ENCODE data around the gene NOS1AP.

The NOS1AP gene

DNA sequence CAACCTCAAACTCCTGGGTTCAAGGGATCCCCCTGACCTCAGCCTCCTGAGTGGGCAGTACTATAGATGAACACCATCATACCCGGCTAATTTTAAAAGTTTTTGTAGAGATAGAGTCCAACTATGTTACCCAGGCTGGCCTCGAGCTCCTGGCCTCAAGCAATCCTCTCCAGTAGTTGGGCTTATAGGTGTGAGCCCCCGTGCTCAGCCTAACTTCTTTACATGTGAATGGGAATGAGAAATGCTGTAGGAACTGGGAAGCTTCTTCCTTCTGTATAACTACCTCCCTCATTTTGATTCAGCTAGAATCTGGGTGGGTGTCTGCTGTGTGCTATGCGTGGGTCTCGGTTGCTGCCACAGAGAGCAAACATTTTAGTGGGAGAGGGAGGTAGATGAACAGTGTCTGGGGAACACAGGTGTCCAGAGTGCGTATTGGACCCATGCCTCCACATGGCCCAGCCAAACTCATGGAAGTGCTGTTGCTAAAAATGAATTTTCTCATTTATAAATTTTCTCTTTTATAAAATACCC lies 150.6 kb downstream of the NOS1AP start:
- DNase-seq (ENCODE audit: low read depth): no peak

DNA sequence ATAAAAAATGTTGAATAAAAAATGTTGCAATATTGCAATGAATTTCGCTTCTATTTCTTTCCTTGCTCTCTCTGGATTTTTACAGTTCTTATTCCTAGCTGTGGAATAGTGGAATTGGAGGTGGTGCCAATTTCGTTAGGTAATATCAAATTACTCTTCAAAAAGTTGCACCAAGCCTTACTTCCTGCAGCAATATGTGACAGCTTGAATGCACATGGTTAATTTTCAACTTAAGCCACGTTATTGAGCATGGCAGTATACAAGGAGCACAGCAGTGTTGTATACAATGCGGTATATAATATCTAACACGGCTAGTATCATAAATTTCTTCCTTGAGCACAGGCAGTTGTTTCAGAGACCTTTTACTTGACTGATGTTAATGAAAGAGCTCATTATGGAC lies 152.5 kb downstream of the NOS1AP start:
- DNase-seq (ENCODE audit: low read depth): no peak

DNA sequence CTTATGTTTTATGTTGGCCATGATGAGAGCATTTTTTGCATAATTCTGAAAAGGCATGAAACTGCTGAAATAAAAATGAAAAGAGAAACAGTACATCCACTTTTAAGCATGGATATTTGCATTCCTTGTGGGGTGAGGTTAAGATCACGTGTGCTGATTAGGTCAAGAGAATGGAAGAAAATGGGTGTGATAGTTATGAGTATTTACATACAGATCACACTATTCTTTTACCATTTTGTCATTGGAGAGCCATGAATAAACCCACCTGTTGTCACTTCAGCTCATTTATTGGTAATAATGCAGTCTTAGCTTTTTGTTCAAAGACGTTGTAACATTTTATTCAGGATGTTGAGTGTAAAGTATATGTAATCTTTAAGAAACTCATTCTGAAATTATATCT lies 153.2 kb downstream of the NOS1AP start:
- no peak for DNase-seq (ENCODE audit: low read depth)

DNA sequence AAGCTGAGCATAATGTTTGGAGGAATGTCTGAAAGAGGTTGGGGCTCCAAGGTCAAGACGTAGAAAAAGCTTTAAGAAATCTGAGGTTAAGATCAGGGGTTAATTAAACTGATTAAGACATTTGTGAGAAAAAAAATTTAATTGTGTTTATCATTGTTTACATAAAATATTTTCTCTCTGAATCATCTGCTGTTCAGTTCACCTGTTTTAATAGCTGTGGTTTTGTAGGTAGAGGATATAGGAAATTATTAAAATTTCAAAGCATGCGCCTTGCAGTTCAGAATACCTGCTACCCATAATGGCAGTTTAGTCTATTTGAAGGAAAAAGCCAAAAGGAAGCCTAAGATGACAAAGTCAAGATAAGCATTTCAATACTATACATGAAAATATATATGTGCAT lies 154.0 kb downstream of the NOS1AP start:
- DNase-seq (ENCODE audit: low read depth): no peak

DNA sequence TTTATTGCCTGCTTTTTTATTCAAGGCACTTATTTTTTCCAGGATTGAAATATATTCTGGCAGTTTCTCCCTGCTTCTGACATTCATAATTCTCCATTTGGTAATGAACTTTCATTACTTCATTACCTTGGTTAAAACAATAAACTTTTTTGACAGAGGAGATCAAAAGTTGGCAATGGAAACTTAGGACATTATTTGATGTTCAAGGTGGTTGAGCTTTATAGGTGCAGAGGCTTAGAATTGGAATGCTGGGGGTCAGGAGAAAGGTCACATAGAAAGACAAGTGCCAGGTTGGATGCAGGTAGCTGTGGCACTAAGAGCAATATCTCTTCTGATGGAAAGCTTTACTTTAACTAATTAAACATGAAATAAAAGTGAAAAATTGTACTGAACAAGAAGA lies 154.8 kb downstream of the NOS1AP start:
- no peak for DNase-seq (ENCODE audit: low read depth)

DNA sequence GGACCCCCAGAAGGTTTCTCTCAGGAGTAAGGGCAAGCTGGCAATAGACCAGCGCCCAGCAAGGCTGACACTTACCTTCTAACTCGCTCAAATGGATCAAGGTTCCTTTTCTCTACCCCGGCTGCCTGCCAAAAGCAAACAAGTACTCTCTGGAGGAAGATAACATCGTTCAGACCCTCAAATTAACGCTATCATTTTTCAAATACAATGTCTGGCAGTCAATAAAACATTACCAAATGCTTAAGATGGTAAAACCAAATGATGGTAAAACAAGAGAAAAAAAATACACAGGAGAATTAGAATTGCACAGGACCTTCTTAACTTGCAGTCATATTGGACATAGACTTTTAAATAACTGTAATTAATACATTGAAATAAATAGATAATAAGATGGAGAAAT lies 159.1 kb downstream of the NOS1AP start:
- DNase-seq (ENCODE audit: low read depth): no peak

DNA sequence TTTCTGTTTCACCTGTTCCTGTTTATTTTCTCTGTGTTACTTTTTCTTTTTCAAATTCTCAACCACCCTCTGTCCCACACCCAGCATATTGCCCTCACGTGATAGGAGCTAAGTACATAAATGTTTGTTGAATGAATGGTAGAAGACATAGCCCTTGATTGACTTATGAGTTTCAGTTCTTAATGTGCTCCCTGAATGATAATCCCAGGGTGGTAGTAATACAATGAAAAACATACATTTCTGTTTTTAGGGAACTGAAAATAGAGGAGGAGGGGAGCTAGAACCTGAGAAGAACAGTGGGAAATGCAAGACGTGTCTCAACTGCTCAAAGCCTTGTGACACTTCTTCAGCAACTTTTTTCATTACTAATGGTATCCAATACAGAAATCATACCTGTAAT lies 160.1 kb downstream of the NOS1AP start:
- DNase-seq (ENCODE audit: low read depth): no peak

DNA sequence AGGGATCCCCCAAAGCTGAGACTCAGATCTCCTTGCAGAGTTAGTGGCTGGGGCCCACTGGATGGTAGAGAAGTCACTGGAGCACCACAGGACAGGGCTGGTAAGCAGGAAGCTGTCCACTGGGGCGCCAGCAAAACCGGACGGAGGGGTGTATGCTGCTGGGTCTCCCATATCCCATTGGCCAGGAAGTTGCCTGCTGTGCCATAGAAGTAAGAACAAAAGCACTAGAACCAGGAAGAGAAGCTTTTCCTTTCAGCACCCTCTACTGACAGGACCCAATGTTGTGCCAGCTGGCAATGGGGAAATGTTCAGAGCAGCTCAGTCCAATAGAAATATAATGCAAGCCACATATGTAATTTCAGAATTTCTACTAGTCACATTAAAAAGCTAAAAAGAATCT lies 160.6 kb downstream of the NOS1AP start:
- DNase-seq (ENCODE audit: low read depth): no peak

DNA sequence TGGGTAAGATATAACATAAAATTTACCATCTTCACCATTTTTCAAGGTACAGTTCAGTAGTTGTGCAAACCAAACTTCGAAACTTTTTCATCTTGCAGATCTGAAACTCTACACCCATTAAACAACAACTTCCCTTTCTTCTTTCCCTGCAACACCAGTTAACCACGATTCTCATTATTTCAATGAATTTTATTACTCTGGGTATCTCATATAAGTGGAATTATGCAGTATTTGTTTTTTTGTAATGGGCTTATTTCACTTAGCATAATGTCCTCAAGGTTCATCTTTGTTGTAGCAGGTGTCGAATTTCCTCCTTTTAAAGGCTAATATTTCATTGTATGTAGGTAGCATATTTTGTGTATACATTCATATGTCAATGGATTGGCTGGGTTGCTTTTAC lies 161.0 kb downstream of the NOS1AP start:
- DNase-seq (ENCODE audit: low read depth): no peak

DNA sequence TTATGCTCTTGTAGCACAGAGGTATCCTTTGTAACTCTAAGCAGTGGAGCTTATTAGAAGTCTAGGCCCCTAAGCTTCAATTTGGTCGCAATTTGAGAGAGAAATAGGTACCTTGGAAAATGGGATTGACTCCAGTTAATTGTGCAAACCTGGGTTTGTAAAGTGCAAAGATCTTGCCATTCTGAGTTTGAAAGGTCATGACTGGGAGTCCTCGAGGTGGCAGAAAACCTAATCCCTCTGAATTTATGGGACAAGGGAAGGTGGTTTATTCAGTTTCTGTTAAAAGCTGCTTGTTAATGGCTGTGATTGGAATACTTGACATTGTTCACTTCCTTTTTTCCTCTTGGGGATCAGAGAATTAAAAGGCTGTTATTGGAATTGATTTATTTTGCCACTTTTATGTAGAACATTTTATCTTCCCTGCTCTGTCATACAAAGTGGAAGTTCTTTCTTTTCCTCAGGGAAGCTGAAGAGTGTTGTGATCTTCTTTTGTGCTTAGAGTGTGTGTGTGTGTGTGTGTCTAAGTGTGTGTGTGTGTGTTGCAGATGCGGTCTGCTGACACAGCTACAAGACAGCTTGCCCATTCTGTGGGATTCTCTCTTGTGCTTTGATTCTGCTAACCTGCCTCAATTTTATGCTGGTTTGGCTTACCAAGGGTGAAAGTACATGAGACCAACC lies 162.7 kb downstream of the NOS1AP start:
- no peak for DNase-seq (ENCODE audit: low read depth)

DNA sequence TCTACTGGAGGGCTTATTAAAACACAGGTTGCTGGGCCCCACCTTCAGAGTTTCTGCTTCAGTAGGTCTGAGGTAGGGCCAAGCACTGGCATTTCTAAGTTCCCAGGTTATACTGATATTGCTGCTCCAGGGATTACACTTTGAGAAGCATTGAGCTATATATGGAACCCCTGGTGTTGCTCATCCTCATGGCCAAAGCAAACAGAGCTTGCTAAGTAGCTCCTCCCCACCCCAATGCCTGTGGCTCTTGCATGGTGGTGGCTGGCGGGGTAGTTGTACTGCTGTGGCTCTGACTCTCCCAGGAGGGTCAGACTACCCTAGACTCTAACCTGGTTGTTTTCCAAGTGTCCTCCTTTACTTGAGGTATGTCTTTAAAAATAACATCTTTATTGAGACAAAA lies 163.6 kb downstream of the NOS1AP start:
- DNase-seq (ENCODE audit: low read depth): no peak

DNA sequence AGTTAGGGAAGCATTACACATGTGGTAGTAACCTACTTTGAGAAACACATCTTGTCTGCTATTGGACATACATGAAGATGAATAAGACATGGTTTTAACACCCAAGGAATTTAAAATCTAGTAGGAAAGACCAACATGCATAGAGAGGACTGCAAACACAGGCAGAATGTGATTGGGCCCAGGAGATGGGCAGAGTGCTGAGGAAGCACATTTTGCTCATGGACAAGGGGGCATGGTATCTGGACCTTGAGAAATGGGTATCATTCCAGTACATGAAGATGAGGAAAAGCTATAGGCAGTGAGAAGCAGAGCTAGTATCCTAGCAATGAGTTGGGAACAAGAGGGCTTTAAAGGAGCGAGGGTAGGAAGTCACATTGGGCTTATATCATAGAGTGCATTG lies 164.4 kb downstream of the NOS1AP start:
- DNase-seq (ENCODE audit: low read depth): no peak

DNA sequence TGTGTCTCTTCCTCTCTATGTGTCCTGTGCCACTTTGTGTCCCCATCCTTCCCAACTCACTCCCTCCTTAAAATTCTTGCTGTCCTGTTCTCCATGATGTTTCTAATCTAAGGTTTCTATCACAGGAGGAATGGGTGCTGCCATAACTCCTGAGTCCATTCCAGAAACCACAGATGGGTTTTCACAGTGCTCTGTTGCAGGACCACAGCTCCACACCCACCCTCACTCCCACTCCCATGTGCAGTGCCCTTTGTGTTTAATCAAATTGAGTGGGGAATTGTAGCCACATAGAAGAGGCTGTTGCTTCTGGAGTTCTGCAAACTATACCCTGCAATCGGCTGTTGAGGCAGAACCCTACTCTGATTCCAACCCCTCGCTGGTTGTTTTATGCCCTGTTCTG lies 165.1 kb downstream of the NOS1AP start:
- no peak for DNase-seq (ENCODE audit: low read depth)

DNA sequence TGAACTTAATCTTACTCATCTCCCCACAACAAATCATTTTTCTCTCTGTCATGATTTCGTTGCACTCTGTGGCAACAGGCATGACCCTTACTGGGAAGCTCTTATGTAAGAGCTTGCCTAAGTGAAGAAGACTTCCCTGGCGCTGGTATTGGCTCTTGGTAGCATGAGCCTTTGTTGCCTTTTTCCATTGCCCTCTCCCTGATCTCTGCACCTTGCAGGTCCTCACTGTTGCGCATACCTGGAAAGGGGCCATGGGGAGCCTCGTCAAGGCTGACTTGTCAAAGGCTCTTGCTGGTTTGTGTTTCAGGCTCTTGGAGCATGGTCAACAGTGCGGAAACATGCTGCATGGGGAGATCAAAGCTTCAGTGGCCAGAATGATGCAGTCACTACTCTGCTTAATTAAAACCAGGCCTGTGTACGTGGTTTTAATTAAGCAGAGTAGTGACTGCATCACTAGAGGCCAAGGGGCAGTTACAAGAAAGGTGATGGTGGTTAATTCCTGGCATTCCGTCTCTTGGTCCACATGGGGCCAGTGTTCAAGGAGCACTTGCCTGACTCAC lies 165.8 kb downstream of the NOS1AP start:
- DNase-seq (ENCODE audit: low read depth): no peak

DNA sequence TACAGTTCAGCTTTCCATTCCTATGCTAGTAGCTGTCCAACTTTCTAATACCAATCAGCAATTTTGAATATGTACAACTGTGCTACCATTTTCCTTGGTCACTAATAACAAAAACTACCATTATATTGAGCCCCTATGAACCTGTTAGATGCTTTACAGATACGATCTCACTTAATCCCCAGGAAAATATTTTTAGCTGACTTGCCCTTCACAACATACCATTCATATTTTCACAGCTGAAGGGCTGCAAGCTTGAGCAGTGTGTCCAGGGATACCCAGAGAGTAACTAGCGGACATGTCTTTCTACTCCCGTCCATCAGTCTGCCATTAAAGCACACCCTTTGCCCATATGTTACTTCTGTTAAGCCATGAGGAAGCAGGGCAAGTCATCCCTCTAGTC lies 166.7 kb downstream of the NOS1AP start:
- no peak for DNase-seq (ENCODE audit: low read depth)

DNA sequence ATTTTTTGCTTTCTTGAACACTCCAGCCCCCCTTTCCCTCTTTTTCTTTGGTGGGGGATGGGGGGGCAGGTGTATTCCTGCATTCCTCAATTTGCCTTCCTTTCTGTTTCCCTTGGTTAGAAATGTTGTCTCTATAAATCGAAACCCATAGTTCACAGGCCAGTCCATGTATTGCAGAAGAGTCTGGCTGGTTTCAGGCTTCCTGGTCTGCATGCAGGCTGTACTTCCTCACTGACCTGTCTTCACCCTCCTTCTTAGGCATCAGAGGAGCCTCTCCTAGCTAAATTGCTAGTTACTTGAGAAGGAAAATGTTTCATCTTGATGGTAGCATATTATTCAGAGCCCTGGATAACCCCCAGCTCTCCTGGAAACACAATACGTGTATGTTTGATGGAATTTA lies 167.1 kb downstream of the NOS1AP start:
- no peak for DNase-seq (ENCODE audit: low read depth)

DNA sequence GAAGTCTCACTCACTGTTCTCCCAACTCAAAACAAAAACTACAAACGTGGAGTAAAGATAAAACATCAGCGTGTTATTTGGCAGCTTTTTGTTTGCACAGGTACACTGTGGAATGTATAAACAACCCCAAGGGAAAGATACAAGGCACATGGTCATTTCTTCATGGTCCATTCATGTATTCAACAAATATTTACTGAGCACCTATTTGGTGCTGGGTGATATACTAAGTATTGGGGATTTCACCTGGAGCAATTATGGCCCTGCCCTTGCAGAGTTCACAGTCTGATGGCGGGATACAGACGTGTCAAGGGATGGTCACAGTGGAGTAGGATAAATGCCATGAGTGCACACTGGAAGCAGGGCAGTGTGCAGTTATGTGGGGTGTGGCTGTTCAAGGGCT lies 171.1 kb downstream of the NOS1AP start:
- no peak for DNase-seq (ENCODE audit: low read depth)

DNA sequence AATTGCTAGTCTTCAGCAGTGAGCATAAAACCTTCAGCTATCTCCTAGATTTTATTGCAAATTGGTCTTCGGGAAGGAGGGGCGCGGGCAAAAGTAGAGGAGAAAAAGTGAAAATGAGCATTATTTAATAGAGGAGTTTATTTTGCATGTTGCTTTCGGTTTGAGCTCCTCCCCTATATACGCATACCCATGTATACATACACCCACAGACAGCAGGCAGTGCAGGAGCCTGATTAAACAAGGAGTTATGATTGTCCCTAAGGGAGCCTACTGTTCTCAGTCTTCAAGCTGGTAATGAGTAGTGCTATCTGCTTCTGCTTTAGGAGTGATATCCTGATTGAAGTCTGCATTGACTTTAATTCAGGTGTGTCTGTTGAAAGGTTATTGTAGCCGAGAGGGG lies 173.3 kb downstream of the NOS1AP start:
- DNase-seq (ENCODE audit: low read depth): no peak

DNA sequence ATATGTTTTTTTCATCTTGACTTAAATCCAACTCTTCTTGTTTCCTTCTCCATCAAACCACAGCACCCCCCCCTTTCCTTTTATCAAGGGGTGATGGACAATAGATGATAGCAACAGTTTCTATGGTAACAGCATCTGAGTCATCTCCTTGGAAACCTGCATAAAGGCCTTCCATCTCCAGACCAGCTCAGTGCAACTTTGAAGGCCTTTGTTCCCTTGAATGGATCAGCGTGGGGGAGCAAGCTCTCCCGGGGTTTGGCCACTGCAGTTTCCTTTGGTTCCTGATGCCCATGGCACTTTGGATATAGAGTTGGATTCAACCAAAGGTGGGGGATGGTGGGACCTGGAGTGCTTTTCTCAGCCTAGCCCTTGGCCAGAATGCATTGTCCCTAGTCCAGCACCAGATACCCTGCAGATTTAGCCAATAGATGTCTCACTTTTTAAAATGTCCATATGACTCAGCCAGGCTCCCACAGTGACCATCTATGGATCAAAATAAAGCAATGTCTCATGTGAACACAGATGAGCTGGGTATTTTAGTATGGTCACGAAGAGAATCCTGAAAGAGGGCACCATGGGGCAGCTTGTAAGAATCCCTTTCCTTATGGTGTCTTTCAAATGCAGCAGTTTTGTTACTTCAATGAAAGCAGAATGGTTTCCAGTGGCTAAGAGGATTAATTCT lies 179.5 kb downstream of the NOS1AP start:
- DNase-seq (ENCODE audit: low read depth): no peak

DNA sequence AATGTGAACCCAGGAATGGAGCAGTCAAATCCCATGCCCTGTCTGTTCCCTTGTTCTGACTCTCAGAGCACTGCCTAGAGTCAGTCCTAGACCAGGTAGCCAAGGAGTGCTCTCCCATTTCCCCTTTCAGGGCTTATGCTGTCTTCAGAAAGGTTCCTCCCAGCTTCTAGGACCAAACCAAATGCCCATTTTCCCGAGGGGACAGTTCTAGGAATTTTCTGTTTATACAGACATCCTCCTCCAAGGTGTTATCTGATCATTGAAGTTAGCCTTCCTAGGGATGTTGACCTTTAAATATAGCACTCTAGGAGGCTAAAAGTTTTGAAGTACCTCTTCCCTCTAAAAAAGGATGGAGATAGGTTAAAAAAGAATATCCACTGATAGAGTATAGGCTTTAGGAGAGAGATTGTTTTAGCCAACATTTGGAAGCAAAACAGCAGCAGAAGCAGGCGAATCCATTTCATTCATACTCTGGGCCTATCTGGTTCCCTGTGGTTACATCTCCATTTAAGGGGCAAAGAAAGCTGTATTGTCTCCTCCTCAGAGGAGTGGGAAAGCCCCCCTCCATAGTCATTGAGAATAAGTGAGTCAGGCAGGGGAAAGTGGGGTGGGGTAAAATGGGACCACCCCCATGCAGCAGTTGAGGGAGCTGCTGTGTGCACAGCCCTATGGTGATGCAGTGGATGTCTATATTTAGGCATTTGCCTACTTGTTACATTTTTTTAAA lies 180.7 kb downstream of the NOS1AP start:
- no peak for DNase-seq (ENCODE audit: low read depth)

DNA sequence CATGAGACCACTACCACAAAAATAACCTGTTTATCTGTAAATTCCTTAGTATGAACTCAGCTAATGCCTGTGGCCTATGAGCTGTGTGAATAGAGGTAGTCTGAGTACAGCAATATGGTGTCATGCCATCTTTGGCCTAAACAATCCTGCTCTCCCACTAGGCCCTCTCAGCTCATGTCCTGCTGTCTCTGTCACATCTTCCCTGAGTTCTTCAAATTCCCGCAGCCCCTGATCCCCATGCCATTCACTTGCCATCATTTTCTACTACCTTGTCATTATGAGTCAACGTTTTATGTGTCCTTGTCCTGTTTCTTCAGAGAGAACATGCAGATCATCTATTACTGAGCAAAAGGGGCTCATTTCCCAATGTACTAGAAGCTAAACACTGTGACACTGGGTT lies 181.6 kb downstream of the NOS1AP start:
- DNase-seq (ENCODE audit: low read depth): no peak

DNA sequence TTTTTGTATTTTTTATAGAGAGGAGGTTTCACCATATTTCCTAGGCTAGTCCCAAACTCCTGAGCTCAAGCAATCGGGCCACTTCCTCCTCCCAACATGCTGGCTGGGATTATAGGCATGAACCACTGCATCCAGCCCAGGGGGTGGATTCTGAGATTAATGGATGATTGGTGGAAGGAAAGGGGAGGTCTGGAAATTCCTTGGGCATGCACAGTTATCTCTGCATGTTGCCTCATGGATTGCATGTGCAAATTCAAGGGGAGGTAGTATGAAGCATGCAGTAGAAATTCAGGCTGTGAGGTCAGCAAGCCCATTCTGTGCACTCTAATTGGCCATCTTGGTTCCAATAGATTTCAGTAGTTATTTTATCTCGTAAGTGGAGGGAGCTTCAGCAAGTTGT lies 182.7 kb downstream of the NOS1AP start:
- no peak for DNase-seq (ENCODE audit: low read depth)

DNA sequence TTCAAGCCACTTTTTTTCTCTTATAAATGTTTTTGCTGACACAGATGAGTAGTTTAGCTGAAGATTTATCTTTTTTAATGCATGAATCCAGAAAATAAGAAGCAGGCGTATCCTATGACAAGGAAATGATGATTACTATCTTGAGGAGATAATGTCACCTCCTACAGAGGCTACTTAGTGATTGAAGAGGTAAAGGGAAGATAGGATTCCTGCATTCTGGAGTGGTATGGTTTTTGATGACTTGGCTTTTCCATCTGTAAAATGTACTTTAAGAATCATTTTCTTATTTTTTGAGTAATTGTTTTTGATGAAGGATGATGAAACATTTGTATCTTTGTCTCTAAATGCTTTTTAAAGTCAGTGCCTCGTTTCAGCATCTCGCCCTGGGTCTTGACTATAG lies 184.3 kb downstream of the NOS1AP start:
- DNase-seq (ENCODE audit: low read depth): no peak
